GM12874 (cell line): ENCODE results near the gene PHAF1.

Experiments
- TF ChIP-seq, protein P1 (sequence below): IDR thresholded peaks from 2 replicates; pipeline ENCODE4 v1.5.1; 2011; ENCODE audit warnings: low read depth, mild to moderate bottlenecking, control low read depth, low read length, moderate library complexity; ENCODE audit not compliant: insufficient read depth

Gene PHAF1

GRCh38 chr16:67191411-67191994, 81.8 kb downstream of the PHAF1 start:
- TF ChIP-seq, protein P1, sequence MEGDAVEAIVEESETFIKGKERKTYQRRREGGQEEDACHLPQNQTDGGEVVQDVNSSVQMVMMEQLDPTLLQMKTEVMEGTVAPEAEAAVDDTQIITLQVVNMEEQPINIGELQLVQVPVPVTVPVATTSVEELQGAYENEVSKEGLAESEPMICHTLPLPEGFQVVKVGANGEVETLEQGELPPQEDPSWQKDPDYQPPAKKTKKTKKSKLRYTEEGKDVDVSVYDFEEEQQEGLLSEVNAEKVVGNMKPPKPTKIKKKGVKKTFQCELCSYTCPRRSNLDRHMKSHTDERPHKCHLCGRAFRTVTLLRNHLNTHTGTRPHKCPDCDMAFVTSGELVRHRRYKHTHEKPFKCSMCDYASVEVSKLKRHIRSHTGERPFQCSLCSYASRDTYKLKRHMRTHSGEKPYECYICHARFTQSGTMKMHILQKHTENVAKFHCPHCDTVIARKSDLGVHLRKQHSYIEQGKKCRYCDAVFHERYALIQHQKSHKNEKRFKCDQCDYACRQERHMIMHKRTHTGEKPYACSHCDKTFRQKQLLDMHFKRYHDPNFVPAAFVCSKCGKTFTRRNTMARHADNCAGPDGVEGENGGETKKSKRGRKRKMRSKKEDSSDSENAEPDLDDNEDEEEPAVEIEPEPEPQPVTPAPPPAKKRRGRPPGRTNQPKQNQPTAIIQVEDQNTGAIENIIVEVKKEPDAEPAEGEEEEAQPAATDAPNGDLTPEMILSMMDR = no peak

DNA sequence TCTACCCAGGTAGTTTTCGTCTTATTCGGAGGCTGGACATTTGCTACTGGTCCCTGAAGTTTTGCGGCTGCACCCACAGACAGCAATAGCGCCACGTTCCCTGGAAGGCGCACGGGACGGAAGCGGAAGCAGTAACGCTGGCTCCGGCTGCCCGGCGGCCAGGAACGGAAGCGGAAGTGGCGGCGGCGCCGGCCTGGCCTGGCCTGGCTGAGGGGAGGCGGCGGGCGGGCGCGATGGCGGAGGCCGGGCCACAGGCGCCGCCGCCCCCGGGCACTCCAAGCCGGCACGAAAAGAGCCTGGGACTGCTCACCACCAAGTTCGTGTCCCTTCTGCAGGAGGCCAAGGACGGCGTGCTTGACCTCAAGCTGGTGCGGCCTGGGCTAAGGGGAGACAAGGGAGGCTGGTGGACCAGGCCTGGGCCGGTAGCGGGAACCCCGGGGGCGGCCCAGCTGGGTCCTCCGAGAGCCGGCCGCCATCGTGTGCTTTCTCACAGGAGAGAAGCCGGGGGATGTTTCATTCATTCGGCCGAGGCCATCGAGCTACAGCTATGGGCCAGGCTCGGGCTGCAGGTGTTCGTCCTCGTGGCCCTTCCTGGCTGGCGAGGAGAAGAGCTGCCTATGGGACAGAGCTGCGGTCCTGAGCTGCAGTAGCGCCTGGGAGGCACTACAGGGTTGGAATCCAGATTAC, 82.4 kb downstream of the PHAF1 start, which contains the start of gene E2F4:
Gene E2F4 (plus strand): TSS at position 161 of the 687 bp plus-strand sequence. CDS start 73 bp downstream, at position 234.
- TF ChIP-seq, protein P1 = no peak

DNA sequence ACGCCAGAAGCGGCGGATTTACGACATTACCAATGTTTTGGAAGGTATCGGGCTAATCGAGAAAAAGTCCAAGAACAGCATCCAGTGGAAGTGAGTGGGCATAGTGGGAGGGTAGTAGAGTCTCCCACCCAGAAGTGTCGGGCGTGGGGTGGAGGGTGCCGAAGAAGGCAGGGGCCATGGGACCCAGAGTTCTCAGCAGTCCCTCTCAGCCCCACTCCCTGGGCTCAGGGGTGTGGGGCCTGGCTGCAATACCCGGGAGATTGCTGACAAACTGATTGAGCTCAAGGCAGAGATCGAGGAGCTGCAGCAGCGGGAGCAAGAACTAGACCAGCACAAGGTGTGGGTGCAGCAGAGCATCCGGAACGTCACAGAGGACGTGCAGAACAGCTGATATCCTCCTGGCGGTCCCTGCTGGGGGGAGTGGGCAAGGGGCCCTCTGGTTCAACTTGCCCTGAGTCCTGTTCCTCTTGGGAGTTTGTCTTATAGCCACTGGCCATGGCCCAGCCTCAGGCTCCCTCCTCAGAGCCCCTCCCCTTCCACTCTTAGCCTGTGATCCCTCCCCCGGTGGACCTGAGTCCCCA, 83.1 kb downstream of the PHAF1 start:
- TF ChIP-seq, protein P1 = no peak

GRCh38 chr16:67193536-67193935, 83.8 kb downstream of the PHAF1 start:
- TF ChIP-seq, protein P1 = no peak

GRCh38 chr16:67194260-67194659, 84.5 kb downstream of the PHAF1 start:
- TF ChIP-seq, protein P1 = no peak

- TF ChIP-seq, protein P1 = no peak
Observed at GRCh38 chr16:67195676-67196075, 85.9 kb downstream of the PHAF1 start.

- TF ChIP-seq, protein P1 = no peak
Observed at GRCh38 chr16:67196881-67197280, 87.1 kb downstream of the PHAF1 start.
